ENCODE measurements around the gene SERPINE2. TPM values are rescaled to one million over a fixed set of nuclear protein-coding genes. Genes with fewer than 3 reads are reported as not detected.

SERPINE2 gene
- total and polyA plus RNA-seq, 8 donors: 1.8 to 27.4 (median 11.2) TPM; not detected in 1

DNA sequence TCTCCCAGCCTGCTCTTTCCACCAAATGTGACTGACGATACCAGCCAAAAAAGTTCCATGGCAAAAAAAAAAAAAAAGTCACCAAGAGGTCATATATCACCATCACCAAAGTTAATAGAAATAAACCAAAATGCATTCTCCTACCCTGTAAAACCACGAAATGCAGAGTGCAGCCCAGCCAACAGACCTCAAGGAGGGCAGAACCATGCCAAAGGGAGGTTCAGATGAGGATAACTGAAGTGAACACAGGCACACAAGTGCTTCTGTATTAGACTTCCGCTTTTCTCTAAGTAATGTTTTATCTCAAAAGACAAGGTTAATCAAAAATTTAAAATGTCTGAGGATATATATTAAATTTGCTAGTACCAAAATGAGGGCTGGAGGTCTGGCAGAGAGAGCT is 5.5 kb downstream of the SERPINE2 start:
- H3K36me3 ChIP-seq: no peaks in the 10 kb centered on the region
- TF ChIP-seq, protein P1, sequence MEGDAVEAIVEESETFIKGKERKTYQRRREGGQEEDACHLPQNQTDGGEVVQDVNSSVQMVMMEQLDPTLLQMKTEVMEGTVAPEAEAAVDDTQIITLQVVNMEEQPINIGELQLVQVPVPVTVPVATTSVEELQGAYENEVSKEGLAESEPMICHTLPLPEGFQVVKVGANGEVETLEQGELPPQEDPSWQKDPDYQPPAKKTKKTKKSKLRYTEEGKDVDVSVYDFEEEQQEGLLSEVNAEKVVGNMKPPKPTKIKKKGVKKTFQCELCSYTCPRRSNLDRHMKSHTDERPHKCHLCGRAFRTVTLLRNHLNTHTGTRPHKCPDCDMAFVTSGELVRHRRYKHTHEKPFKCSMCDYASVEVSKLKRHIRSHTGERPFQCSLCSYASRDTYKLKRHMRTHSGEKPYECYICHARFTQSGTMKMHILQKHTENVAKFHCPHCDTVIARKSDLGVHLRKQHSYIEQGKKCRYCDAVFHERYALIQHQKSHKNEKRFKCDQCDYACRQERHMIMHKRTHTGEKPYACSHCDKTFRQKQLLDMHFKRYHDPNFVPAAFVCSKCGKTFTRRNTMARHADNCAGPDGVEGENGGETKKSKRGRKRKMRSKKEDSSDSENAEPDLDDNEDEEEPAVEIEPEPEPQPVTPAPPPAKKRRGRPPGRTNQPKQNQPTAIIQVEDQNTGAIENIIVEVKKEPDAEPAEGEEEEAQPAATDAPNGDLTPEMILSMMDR (IDR thresholded peaks at IDR 0.05): no peak
- TF ChIP-seq EP300 (IDR thresholded peaks at IDR 0.05) (no peak), POLR2AphosphoS5 (IDR thresholded peaks at IDR 0.05) (no peak), POLR2A (IDR thresholded peaks at IDR 0.05) (no peak)
- H3K4me3 ChIP-seq: no peak overlapping the region
- WGBS, 5 donors: 71 to 82% (median 78%) methylated on average over 3 of the region's 3 CpGs
- peaks cover 0 to 12% (median 8%) of the 10 kb centered on the region in 4 donors for H3K4me1 ChIP-seq
- H3K9me3 ChIP-seq: no peaks in the 10 kb centered on the region
- H3K27ac ChIP-seq: no peak overlapping the region
- peaks cover 0 to 38% (median 21%) of the 10 kb centered on the region in 3 donors for H3K27me3 ChIP-seq
- DNase-seq: no peak
- intact Hi-C loops (cut with DNase I; ENCODE audit: low total_unique reads): no loop called here

DNA sequence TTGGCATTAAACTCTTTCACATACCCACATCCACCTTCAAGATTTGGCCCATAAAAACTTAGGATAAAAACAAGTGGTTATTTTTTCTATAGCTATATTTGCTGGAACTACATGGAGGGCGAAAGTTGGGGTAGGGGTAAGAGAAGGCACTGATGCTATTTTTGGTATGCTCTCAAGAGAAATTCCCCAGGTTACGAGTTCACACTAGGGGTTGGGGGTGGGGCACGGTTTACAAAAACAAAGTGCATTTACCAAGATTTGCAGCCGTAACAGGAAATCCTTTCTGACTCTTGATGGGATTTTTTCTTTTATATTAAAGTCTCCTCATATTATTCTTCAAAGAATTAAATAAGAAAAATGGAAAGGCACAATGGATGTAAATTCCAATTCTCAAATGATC is 6.8 kb downstream of the SERPINE2 start:
- intact Hi-C loops (cut with DNase I; ENCODE audit: low total_unique reads): no loop called here
- Histone ChIP-seq H3K4me1 (no peaks in the 10 kb centered on the region), H3K9me3 (no peaks in the 10 kb centered on the region), H3K27me3 (peaks cover 0 to 25% (median 13%) of the 10 kb centered on the region in 3 donors), H3K36me3 (no peaks in the 10 kb centered on the region), H3K4me3 (no peak overlapping the region), H3K27ac (no peak overlapping the region)
- DNase-seq: no peak
- 60 to 67% (median 62%) methylated on average over 4 of the region's 4 CpGs for WGBS, 5 donors
- TF ChIP-seq POLR2A (IDR thresholded peaks at IDR 0.05) (no peak), POLR2AphosphoS5 (IDR thresholded peaks at IDR 0.05) (no peak), EP300 (IDR thresholded peaks at IDR 0.05) (no peak)
- TF ChIP-seq, protein P1 (IDR thresholded peaks at IDR 0.05): no peak

DNA sequence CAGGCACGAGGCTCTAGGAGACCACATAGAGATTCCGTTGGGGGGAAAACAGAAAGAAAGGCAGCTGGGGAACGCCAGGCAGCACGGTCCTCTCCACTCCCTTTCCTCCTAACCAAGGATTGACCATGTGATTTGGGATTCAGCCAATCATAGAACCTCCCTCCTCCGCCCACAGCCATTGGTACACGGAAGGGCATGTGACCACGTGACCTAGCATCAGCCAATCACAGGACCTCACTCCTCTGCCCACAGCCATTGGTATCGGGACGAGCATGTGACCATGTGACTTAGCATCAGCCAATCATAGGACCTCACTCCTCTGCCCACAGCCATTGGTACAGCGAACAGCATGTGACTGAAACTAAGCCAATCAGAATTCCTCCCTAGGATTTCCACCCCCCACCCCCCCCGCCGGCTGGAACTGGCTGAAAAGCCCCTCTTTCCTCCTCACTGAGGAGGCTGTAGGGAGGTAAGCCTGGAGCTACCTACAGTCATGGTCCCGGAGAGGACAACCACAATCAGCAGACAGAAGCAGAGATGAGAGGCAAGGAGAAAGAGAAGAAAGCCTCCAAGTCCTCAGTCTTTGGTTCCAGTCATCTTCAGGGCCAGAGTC is 7.6 kb downstream of the SERPINE2 start:
- no peak overlapping the region for H3K4me3 ChIP-seq
- no peak for TF ChIP-seq EP300 (IDR thresholded peaks at IDR 0.05)
- no peak for TF ChIP-seq POLR2A (IDR thresholded peaks at IDR 0.05)
- TF ChIP-seq, protein P1 (IDR thresholded peaks at IDR 0.05): no peak
- no peak for TF ChIP-seq POLR2AphosphoS5 (IDR thresholded peaks at IDR 0.05)
- DNase-seq: no peak
- intact Hi-C loops (cut with DNase I; ENCODE audit: low total_unique reads): no loop called here
- H3K4me1 ChIP-seq: no peaks in the 10 kb centered on the region
- H3K36me3 ChIP-seq: no peaks in the 10 kb centered on the region
- WGBS, 5 donors: 75 to 85% (median 79%) methylated on average over 13 of the region's 13 CpGs
- no peaks in the 10 kb centered on the region for H3K9me3 ChIP-seq
- peaks cover 0 to 18% (median 6%) of the 10 kb centered on the region in 3 donors for H3K27me3 ChIP-seq
- H3K27ac ChIP-seq: no peak overlapping the region

DNA sequence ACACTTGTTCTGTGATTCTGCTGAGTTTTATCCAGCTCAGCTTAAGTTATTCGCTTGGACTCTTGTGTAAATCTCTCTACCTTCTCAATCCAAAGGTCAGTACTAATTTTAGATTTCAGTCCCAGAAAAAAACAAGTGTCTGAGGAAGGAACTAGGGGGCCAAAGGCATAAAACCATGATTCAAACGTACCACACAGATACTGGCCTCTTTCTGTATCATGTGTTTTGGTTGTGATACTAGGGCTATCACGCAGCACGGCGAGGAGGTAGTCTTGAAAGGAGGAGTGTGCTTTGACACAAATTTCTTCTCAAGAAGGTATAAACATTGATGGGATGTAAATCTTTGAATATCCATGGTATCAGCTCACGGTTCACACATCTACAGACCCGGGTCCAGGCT is 8.3 kb downstream of the SERPINE2 start:
- TF ChIP-seq POLR2AphosphoS5 (IDR thresholded peaks at IDR 0.05) (no peak), POLR2A (IDR thresholded peaks at IDR 0.05) (no peak)
- TF ChIP-seq, protein P1 (IDR thresholded peaks at IDR 0.05): no peak
- no peaks in the 10 kb centered on the region for H3K9me3 ChIP-seq
- no peak overlapping the region for H3K27ac ChIP-seq
- H3K27me3 ChIP-seq: peaks cover 0 to 11% (median 2%) of the 10 kb centered on the region in 3 donors
- 73 to 85% (median 81%) methylated on average over 7 of the region's 7 CpGs for WGBS, 5 donors
- no peak overlapping the region for H3K4me3 ChIP-seq
- no peaks in the 10 kb centered on the region for H3K4me1 ChIP-seq
- intact Hi-C loops (cut with DNase I; ENCODE audit: low total_unique reads): no loop called here
- no peak for DNase-seq
- H3K36me3 ChIP-seq: no peaks in the 10 kb centered on the region

Data from stomach (tissue), 9 donors.